H9 (cell line): Measurements from ENCODE around the gene TAF11L6. TPM values are rescaled to one million over a fixed set of nuclear protein-coding genes. Genes with fewer than 3 reads are reported as not detected.

Source experiments
- DNase-seq: peaks from one replicate; pipeline ENCODE4 v3.0.0-alpha.2; 2017
- H2AFZ ChIP-seq: one replicate; pipeline ENCODE4 v1.6.1; 2013; ENCODE audit warnings: mild to moderate bottlenecking, low read length, control low read depth, moderate library complexity
- H2AK5ac ChIP-seq: 2 replicates; pipeline ENCODE4 v1.6.1; 2013; ENCODE audit warnings: low read length, control low read depth, mixed read lengths; ENCODE audit not compliant: insufficient read length
- H2BK120ac ChIP-seq: one replicate; pipeline ENCODE4 v1.6.1; 2013; ENCODE audit warnings: low read depth, mild to moderate bottlenecking, low read length, control low read depth, inconsistent platforms; ENCODE audit not compliant: poor library complexity, severe bottlenecking
- H2BK12ac ChIP-seq: 2 replicates; pipeline ENCODE4 v1.6.1; 2013; ENCODE audit warnings: low read length, control low read depth, mixed read lengths, low read depth; ENCODE audit not compliant: insufficient read length
- H2BK15ac ChIP-seq: 2 replicates; pipeline ENCODE4 v1.6.1; 2013; ENCODE audit warnings: low read depth, low read length, control low read depth
- H2BK20ac ChIP-seq: one replicate; pipeline ENCODE4 v1.6.1; 2013; ENCODE audit warnings: low read depth, mild to moderate bottlenecking, low read length, control low read depth, inconsistent platforms; ENCODE audit not compliant: poor library complexity, severe bottlenecking
- H2BK5ac ChIP-seq: 2 replicates; pipeline ENCODE4 v1.6.1; 2013; ENCODE audit warnings: low read length, control low read depth, mixed read lengths; ENCODE audit not compliant: insufficient read length
- H3K14ac ChIP-seq: 2 replicates; pipeline ENCODE4 v1.6.1; 2013; ENCODE audit warnings: low read length, control low read depth; ENCODE audit not compliant: insufficient read depth
- H3K18ac ChIP-seq: 2 replicates; pipeline ENCODE4 v1.6.1; 2013; ENCODE audit warnings: low read depth, mild to moderate bottlenecking, mixed read lengths, low read length, control low read depth; ENCODE audit not compliant: insufficient read length
- H3K23ac ChIP-seq: 2 replicates; pipeline ENCODE4 v1.6.1; 2013; ENCODE audit warnings: low read length, control low read depth, mixed read lengths, low read depth; ENCODE audit not compliant: insufficient read length
- H3K23me2 ChIP-seq: 2 replicates; pipeline ENCODE4 v1.6.1; 2013; ENCODE audit warnings: low read depth, mild to moderate bottlenecking, mixed read lengths, low read length, control low read depth; ENCODE audit not compliant: insufficient read length, poor library complexity, severe bottlenecking
- H3K27ac ChIP-seq: 2 replicates; pipeline ENCODE4 v1.5.1; 2013; ENCODE audit warnings: low read length, control low read depth, mixed read lengths, low read depth; ENCODE audit not compliant: insufficient read length
- H3K27me3 ChIP-seq: 2 replicates; pipeline ENCODE4 v1.6.1; 2013; ENCODE audit warnings: low read length, control low read depth, inconsistent platforms; ENCODE audit not compliant: insufficient read depth
- H3K4ac ChIP-seq: 2 replicates; pipeline ENCODE4 v1.6.1; 2013; ENCODE audit warnings: low read depth, mild to moderate bottlenecking, control low read depth, inconsistent platforms, low read length, moderate library complexity
- H3K4me1 ChIP-seq: 2 replicates; pipeline ENCODE4 v1.6.1; 2013; ENCODE audit warnings: low read length, control low read depth, inconsistent platforms; ENCODE audit not compliant: insufficient read depth
- H3K4me2 ChIP-seq: 2 replicates; pipeline ENCODE4 v1.6.1; 2013; ENCODE audit warnings: low read length, control low read depth, mixed read lengths; ENCODE audit not compliant: insufficient read length, insufficient read depth
- H3K56ac ChIP-seq: 2 replicates; pipeline ENCODE4 v1.6.1; 2013; ENCODE audit warnings: low read depth, mild to moderate bottlenecking, mixed read lengths, low read length, control low read depth; ENCODE audit not compliant: insufficient read length
- H3K79me1 ChIP-seq: 2 replicates; pipeline ENCODE4 v1.6.1; 2013; ENCODE audit warnings: low read depth, mild to moderate bottlenecking, moderate library complexity, low read length, control low read depth, inconsistent platforms; ENCODE audit not compliant: insufficient read depth, poor library complexity, severe bottlenecking
- H3K79me2 ChIP-seq: 2 replicates; pipeline ENCODE4 v1.6.1; 2013; ENCODE audit warnings: low read length, control low read depth, inconsistent platforms; ENCODE audit not compliant: insufficient read depth
- H3K9ac ChIP-seq: 2 replicates; pipeline ENCODE4 v1.6.1; 2013; ENCODE audit warnings: low read length, control low read depth, mixed read lengths; ENCODE audit not compliant: insufficient read length; ENCODE audit errors: extremely low read depth
- H3K9me3 ChIP-seq: one replicate; pipeline ENCODE4 v1.6.1; 2013; ENCODE audit warnings: low read depth, low read length, inconsistent platforms; ENCODE audit not compliant: control insufficient read depth
- H3T11ph ChIP-seq: one replicate; pipeline ENCODE4 v1.6.1; 2013; ENCODE audit warnings: mild to moderate bottlenecking, low read length, control low read depth, inconsistent platforms
- H4K20me1 ChIP-seq: one replicate; pipeline ENCODE4 v1.6.1; 2013; ENCODE audit not compliant: control insufficient read depth, insufficient read length, insufficient read depth
- H4K5ac ChIP-seq: 2 replicates; pipeline ENCODE4 v1.6.1; 2013; ENCODE audit warnings: low read depth, mild to moderate bottlenecking, mixed read lengths, low read length, control low read depth; ENCODE audit not compliant: insufficient read length
- H4K8ac ChIP-seq: replicated peaks from 2 replicates; pipeline ENCODE4 v1.6.1; 2013; ENCODE audit warnings: low read length, control low read depth, mixed read lengths, low read depth; ENCODE audit not compliant: insufficient read length
- H4K91ac ChIP-seq: 2 replicates; pipeline ENCODE4 v1.6.1; 2013; ENCODE audit warnings: low read depth, mild to moderate bottlenecking, moderate library complexity, mixed read lengths, low read length, control low read depth; ENCODE audit not compliant: insufficient read length
- H3K27ac Mint-ChIP-seq, 3 experiments: 2 replicates in 2 of 3; 3 replicates in 1 of 3; pipeline ENCODE4 v1.8.0; 2020 to 2021; ENCODE audit warnings: mixed read lengths in 3 of 3, mild to moderate bottlenecking in 1 of 3, moderate library complexity in 1 of 3
- H3K27me3 Mint-ChIP-seq: 2 replicates; pipeline ENCODE4 v1.8.0; 2021; ENCODE audit warnings: low read depth, mild to moderate bottlenecking, moderate library complexity, mixed read lengths
- H3K36me3 Mint-ChIP-seq, 3 experiments: 2 replicates in 2 of 3; 3 replicates in 1 of 3; pipeline ENCODE4 v1.8.0; 2020 to 2021; ENCODE audit warnings: low read depth in 3 of 3, mixed read lengths in 3 of 3; ENCODE audit not compliant: insufficient read depth in 1 of 3
- H3K4me1 Mint-ChIP-seq, 2 experiments: 2 replicates each; pipeline ENCODE4 v1.8.0; 2020; ENCODE audit warnings: mixed read lengths in 2 of 2
- H3K4me3 Mint-ChIP-seq, 2 experiments: 2 replicates in 1 of 2; 3 replicates in 1 of 2; pipeline ENCODE4 v1.8.0; 2020 to 2021; ENCODE audit warnings: mild to moderate bottlenecking in 2 of 2, mixed read lengths in 2 of 2, moderate library complexity in 1 of 2
- H3K9me3 Mint-ChIP-seq, 2 experiments: 2 replicates in 1 of 2; 3 replicates in 1 of 2; pipeline ENCODE4 v1.8.0; 2020; ENCODE audit warnings: mild to moderate bottlenecking in 2 of 2, mixed read lengths in 2 of 2, moderate library complexity in 1 of 2
- CTCF ChIP-seq: fragments of 200-600 bp; sonication (generic); conservative IDR thresholded peaks from 3 replicates; pipeline ENCODE4 v1.8.0; 2021; ENCODE audit warnings: antibody characterized with exemption, mild to moderate bottlenecking
- WGBS: extraction: QIAGEN DNeasy Blood & Tissue Kit; methylation state at CpG from one replicate; pipeline ENCODE4 v1.1.7; 2013; ENCODE audit warnings: missing lambda C conversion rate, low lambda C conversion rate, mixed read lengths; ENCODE audit not compliant: insufficient read length; ENCODE audit errors: extremely low coverage; 5-methylcytosine and 5-hydroxymethylcytosine counted together
- total RNA-seq: library from RNA; stranded (reverse); gene quantifications from 2 replicates; pipeline ENCODE4 v1.2.1, GENCODE V29; 2021

TAF11L6 gene
- total RNA-seq, 1 experiment from 2014 or later, result not detected

- H3K27ac Mint-ChIP-seq, result no peak overlapping the region
- WGBS, result no CpG with 5 or more reads among the region's 3 CpGs
- H3K23ac ChIP-seq, result no peak overlapping the region
- H3K18ac ChIP-seq, result no peak overlapping the region
- H3K4me2 ChIP-seq, result no peak overlapping the region
- no peak overlapping the region for H3K27ac ChIP-seq
- H3K23me2 ChIP-seq, result no peaks in the 10 kb centered on the region
- H2BK120ac ChIP-seq, result no peak overlapping the region
- no peak overlapping the region for H3K56ac ChIP-seq
- peaks cover 0 to 3% of the 10 kb centered on the region in 2 experiments; a peak in 2 of 5 replicates for H3K9me3 Mint-ChIP-seq
- H4K5ac ChIP-seq, result no peak overlapping the region
- H3K4me3 Mint-ChIP-seq, result no peak overlapping the region
- no peak overlapping the region for H2AFZ ChIP-seq
- no peak overlapping the region for H2BK20ac ChIP-seq
- no peaks in the 10 kb centered on the region for H4K20me1 ChIP-seq
- H3K27me3 Mint-ChIP-seq, result no peaks in the 10 kb centered on the region; the same call in 1 of the 2 replicates
- peaks cover 0 to 4% (median 0%) of the 10 kb centered on the region in 3 experiments; a peak in 1 of 7 replicates for H3K36me3 Mint-ChIP-seq
- H3K4me1 ChIP-seq, result no peaks in the 10 kb centered on the region
- no peaks in the 10 kb centered on the region for H3K27me3 ChIP-seq
- H4K91ac ChIP-seq, result no peak overlapping the region
- H2AK5ac ChIP-seq, result no peak overlapping the region
- H2BK12ac ChIP-seq, result no peak overlapping the region
- H3K9me3 ChIP-seq, result no peaks in the 10 kb centered on the region
- H3K4ac ChIP-seq, result no peak overlapping the region
- H2BK5ac ChIP-seq, result no peak overlapping the region
- H3K9ac ChIP-seq, result no peak overlapping the region
- no peak overlapping the region for H3K14ac ChIP-seq
- H3T11ph ChIP-seq, result no peak overlapping the region
- H4K8ac ChIP-seq, result no peak overlapping the region
- H3K4me1 Mint-ChIP-seq, result peaks cover 3 to 4% of the 10 kb centered on the region in 2 experiments
- no peak for TF ChIP-seq CTCF
- H2BK15ac ChIP-seq, result no peak overlapping the region
- H3K79me2 ChIP-seq, result no peaks in the 10 kb centered on the region
- no peak for DNase-seq
- H3K79me1 ChIP-seq, result no peaks in the 10 kb centered on the region
These were observed 35.7 kb upstream of the TAF11L6 start for GRCh38 chr5:17492770-17493169.
